Activated CD8-positive, alpha-beta T cell treated with anti-CD3 and anti-CD28 coated beads for 36 hours (primary cell): Measurements from ENCODE around the gene MIOX. TPM values are rescaled to one million over a fixed set of nuclear protein-coding genes. Genes with fewer than 3 reads are reported as not detected.

Experiments
- ATAC-seq: fragments of 200-7000 bp; cut with Tn5 transposase; one replicate; pipeline ENCODE4 v1.10.0; 2021; ENCODE audit warnings: mild to moderate bottlenecking, moderate library complexity
- CTCF ChIA-PET: fragments of 350-600 bp; sonication (Branson Sonifier 250); formaldehyde crosslinking; loops from one replicate; lab custom pipeline; 2021; ENCODE audit warnings: antibody characterized with exemption; lab: Charles Lee
- POLR2A ChIA-PET: fragments of 350-600 bp; sonication (Branson Sonifier 250); formaldehyde crosslinking; loops from one replicate; lab custom pipeline; 2021; ENCODE audit warnings: antibody characterized with exemption; lab: Charles Lee
- DNase-seq: peaks from one replicate; pipeline ENCODE4 v3.0.0-alpha.2; 2020
- H3K27ac Mint-ChIP-seq: one replicate; pipeline ENCODE4 v1.8.0; 2021; ENCODE audit warnings: mild to moderate bottlenecking, mixed read lengths
- H3K27me3 Mint-ChIP-seq: one replicate; pipeline ENCODE4 v1.8.0; 2021; ENCODE audit warnings: mixed read lengths
- H3K36me3 Mint-ChIP-seq: one replicate; pipeline ENCODE4 v1.8.0; 2021; ENCODE audit warnings: low read depth, mixed read lengths
- H3K4me1 Mint-ChIP-seq: one replicate; pipeline ENCODE4 v1.8.0; 2021; ENCODE audit warnings: low read depth, mixed read lengths
- H3K4me3 Mint-ChIP-seq: one replicate; pipeline ENCODE4 v1.8.0; 2021; ENCODE audit warnings: mild to moderate bottlenecking, moderate library complexity, mixed read lengths
- H3K9me3 Mint-ChIP-seq: one replicate; pipeline ENCODE4 v1.8.0; 2021; ENCODE audit warnings: mixed read lengths
- intact Hi-C: fragments of 100-400 bp; cut with micrococcal nuclease; formaldehyde crosslinking; loops from one replicate; pipeline ENCODE4 v1.10.0; 2022
- total RNA-seq, 2 experiments: library from RNA; stranded (reverse); gene quantifications; one replicate each; pipeline ENCODE4 v1.2.3, GENCODE V29; 2021
- TF ChIP-seq, protein P1 (sequence below): fragments of 200-600 bp; IDR thresholded peaks from one replicate; pipeline ENCODE4 v1.8.0; 2022; ENCODE audit warnings: antibody characterized with exemption, mild to moderate bottlenecking

MIOX gene
- total RNA-seq, 2 experiments from 2014 or later = 0.29 TPM; not detected in 1

GRCh38 chr22:50506611-50507420 is 20.2 kb downstream of the MIOX start:
- CTCF ChIA-PET = interaction anchor here (0.9 to 9.9 kb wide), 5 partner anchors 8 to 114 kb away, joined by 5 to 80 read pairs (median 10); partner anchors contain the start of gene SCO2

DNA sequence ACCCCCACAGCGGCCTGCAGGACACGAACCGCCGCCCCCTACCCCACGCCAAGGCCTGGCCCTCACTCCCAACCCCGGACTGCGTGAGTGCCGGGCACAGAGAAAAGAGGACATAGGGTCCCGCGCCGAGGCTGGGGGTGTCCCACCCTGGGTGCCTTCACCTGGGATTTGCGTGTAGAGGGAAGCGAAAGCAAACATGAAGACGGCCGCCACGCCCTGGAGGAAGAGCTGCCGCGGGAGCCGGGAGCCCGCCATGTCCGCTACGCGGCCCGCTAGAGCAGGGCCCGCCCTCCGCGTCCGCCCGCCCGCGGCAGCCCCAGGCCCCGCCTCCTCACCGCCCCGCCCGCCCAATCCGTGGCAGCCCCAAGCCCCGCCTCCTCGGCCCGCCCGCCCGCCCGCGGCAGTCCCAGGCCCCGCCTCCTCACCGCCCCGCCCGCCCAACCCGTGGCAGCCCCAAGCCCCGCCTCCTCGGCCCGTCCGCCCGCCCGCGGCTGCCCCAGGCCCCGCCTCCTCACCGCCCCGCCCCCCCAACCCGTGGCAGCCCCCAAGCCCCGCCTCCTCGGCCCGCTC is 20.8 kb downstream of the MIOX start, which contains the start of gene LMF2:
Gene LMF2, minus strand, starts transcription at position 282 of the 570 bp plus-strand sequence. Its CDS starts 27 bp downstream, at position 255.
- TF ChIP-seq, protein P1, sequence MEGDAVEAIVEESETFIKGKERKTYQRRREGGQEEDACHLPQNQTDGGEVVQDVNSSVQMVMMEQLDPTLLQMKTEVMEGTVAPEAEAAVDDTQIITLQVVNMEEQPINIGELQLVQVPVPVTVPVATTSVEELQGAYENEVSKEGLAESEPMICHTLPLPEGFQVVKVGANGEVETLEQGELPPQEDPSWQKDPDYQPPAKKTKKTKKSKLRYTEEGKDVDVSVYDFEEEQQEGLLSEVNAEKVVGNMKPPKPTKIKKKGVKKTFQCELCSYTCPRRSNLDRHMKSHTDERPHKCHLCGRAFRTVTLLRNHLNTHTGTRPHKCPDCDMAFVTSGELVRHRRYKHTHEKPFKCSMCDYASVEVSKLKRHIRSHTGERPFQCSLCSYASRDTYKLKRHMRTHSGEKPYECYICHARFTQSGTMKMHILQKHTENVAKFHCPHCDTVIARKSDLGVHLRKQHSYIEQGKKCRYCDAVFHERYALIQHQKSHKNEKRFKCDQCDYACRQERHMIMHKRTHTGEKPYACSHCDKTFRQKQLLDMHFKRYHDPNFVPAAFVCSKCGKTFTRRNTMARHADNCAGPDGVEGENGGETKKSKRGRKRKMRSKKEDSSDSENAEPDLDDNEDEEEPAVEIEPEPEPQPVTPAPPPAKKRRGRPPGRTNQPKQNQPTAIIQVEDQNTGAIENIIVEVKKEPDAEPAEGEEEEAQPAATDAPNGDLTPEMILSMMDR = no peak
- Mint-ChIP-seq H3K4me3 (peak within 1 kb of the TSS; percentile 98), H3K27ac (peak within 1 kb of the TSS; percentile 97), H3K4me1 (peaks cover 18% of the 10 kb centered on the region), H3K9me3 (no peaks in the 10 kb centered on the region), H3K36me3 (peaks cover 17% of the 10 kb centered on the region), H3K27me3 (no peaks in the 10 kb centered on the region)
- ATAC-seq (peak; percentile 83), DNase-seq (peak; percentile 93)
- CTCF ChIA-PET = interaction anchor here (0.6 to 9.9 kb wide), 9 partner anchors 9 to 114 kb away, joined by 3 to 80 read pairs (median 5); partner anchors contain the start of genes SCO2, SYCE3 and TYMP
- POLR2A ChIA-PET = interaction anchor here (0.6 to 8.0 kb wide), 13 partner anchors 12 to 264 kb away, joined by 3 to 111 read pairs (median 6); partner anchors contain the start of genes CPT1B and SCO2
- intact Hi-C loops = no loop called here

More at GRCh38 chr22:50506611-50507420, 20.2 kb downstream of the MIOX start:
- Mint-ChIP-seq H3K4me3 (peak overlapping the region; percentile 98), H3K9me3 (no peaks in the 10 kb centered on the region), H3K4me1 (peaks cover 12% of the 10 kb centered on the region), H3K27me3 (no peaks in the 10 kb centered on the region), H3K27ac (peak overlapping the region; percentile 88), H3K36me3 (peaks cover 14% of the 10 kb centered on the region)
- ATAC-seq (no peak), DNase-seq (no peak)
- TF ChIP-seq, protein P1 = no peak
- intact Hi-C loops = no loop called here
- POLR2A ChIA-PET = interaction anchor here (1.1 to 8.0 kb wide), 5 partner anchors 17 to 72 kb away, joined by 4 to 111 read pairs (median 7); partner anchors contain the start of genes CPT1B and SCO2

DNA sequence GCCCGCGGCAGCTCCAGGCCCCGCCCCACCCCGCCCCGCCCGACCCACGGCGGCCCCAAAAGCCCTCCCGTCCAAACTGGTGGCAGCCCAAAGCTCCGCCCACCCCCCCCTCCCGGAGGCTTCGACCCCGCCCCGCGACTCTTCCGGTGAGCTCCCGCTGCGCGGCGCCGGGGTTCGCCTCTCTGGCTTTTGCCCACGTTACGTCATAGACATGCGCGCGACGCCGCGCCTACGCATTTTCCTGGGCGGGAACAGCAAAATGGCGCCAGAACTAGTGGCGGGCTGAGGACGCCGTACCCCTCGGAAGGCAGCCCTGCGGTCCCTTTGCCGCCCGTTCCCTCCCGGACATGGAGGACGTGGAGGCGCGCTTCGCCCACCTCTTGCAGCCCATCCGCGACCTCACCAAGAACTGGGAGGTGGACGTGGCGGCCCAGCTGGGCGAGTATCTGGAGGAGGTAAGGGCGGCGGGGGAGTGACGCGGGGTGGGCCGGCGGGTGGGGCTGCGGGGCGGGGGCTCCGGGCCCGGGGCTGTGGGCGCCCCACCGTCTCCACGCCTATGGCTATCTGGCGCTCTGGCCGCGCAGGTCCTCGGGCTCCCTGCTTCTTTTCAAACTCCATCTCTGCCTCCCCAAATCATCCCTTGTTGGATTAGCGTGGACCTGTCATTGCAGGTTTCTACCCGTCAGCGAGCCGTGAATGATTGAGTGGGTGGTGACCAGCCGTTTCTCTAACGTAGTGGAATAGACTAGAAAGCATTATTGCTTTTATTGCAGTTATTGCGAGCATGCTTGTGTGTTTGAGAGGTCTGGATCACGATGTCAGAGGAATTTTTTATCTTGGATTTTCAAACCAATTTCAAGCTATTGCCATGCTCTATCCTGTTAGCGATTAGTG is 21.6 kb downstream of the MIOX start, which contains the start of gene NCAPH2:
Gene NCAPH2, plus strand, starts transcription at position 234 of the 894 bp plus-strand sequence. Its CDS starts 114 bp downstream, at position 348.
- Mint-ChIP-seq H3K9me3 (no peaks in the 10 kb centered on the region), H3K4me3 (peak within 1 kb of the TSS; percentile 98), H3K27me3 (no peaks in the 10 kb centered on the region), H3K36me3 (peaks cover 17% of the 10 kb centered on the region), H3K27ac (peak within 1 kb of the TSS; percentile 97), H3K4me1 (peaks cover 22% of the 10 kb centered on the region)
- ATAC-seq (peak; percentile 36), DNase-seq (peak; percentile 98)
- TF ChIP-seq, protein P1 = no peak
- CTCF ChIA-PET = interaction anchor here (0.6 to 9.9 kb wide), 11 partner anchors 9 to 112 kb away, joined by 3 to 80 read pairs (median 5); partner anchors contain the start of genes SCO2, SYCE3 and TYMP
- POLR2A ChIA-PET = interaction anchor here (0.6 to 8.0 kb wide), 20 partner anchors 9 to 265 kb away, joined by 3 to 111 read pairs (median 4); partner anchors contain the start of genes CPT1B and SCO2
- intact Hi-C loops = no loop called here

DNA sequence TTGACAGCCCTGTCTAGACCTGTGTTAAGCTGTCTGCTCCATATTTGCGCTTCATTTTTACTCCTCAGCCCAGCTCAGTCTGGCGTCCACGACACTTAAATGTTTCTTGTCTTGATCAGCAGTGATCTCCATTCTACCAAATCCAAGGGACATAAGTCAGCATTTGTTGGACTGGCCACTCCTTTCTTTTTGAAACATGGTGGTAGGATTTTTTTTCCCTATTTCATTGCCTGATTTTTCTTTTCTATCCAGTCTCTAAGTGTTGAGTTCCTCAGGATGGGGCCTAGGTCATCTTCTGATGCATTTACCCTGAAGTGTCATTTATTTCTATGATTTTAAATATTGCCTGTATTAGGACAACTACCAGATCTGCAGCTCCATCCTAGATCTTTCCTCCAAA is 22.2 kb downstream of the MIOX start:
- peaks cover 17% of the 10 kb centered on the region for H3K36me3 Mint-ChIP-seq
- ChIA-PET POLR2A (interaction anchor here (0.7 to 8.0 kb wide), 13 partner anchors 8 to 193 kb away, joined by 3 to 111 read pairs (median 5); partner anchors contain the start of gene SCO2), CTCF (interaction anchor here (0.9 to 9.9 kb wide), 7 partner anchors 9 to 256 kb away, joined by 3 to 80 read pairs (median 6); partner anchors contain the start of genes SCO2 and SYCE3)
- H3K4me3 Mint-ChIP-seq = peak overlapping the region; percentile 87
- H3K9me3 Mint-ChIP-seq = no peaks in the 10 kb centered on the region
- peaks cover 22% of the 10 kb centered on the region for H3K4me1 Mint-ChIP-seq
- H3K27me3 Mint-ChIP-seq = no peaks in the 10 kb centered on the region
- no peak for ATAC-seq
- intact Hi-C loops = no loop called here
- H3K27ac Mint-ChIP-seq = peak overlapping the region; percentile 90
- no peak for DNase-seq
- TF ChIP-seq, protein P1 = no peak
